ENCODE data around the gene L2HGDH. TPM values are rescaled to one million over a fixed set of nuclear protein-coding genes. Genes with fewer than 3 reads are reported as not detected.
A peak's percentile ranks its signal among the peaks of the same experiment; 100 is the strongest.

The L2HGDH gene
- total RNA-seq, 1 experiment from 2014 or later: 22.6 TPM

GRCh38 chr14:50260511-50260910 is 51.5 kb downstream of the L2HGDH start:
- Mint-ChIP-seq H3K27me3 (ENCODE audit: low read depth) (no peaks in the 10 kb centered on the region), H3K9me3 (no peaks in the 10 kb centered on the region), H3K27ac (no peak overlapping the region), H3K36me3 (ENCODE audit: insufficient read depth in 1 of 3, low read depth in 3 of 3) (peaks cover 0 to 26% (median 4%) of the 10 kb centered on the region in 3 experiments; a peak in 5 of 7 replicates), H3K4me3 (no peak overlapping the region), H3K4me1 (no peaks in the 10 kb centered on the region)
- no peak overlapping the region for H2BK120ac ChIP-seq (ENCODE audit: low read depth, low read length, poor library complexity, severe bottlenecking)
- H3K27me3 ChIP-seq (ENCODE audit: insufficient read depth, low read length): no peaks in the 10 kb centered on the region
- H3K4ac ChIP-seq (ENCODE audit: low read depth, low read length): no peak overlapping the region
- H3K18ac ChIP-seq (ENCODE audit: insufficient read length, low read depth, low read length): no peak overlapping the region
- no peak overlapping the region for H3K56ac ChIP-seq (ENCODE audit: insufficient read length, low read depth, low read length)
- H2BK15ac ChIP-seq (ENCODE audit: low read depth, low read length): no peak overlapping the region
- no peak overlapping the region for H3K27ac ChIP-seq (ENCODE audit: insufficient read length, low read depth, low read length)
- H2BK12ac ChIP-seq (ENCODE audit: insufficient read length, low read depth, low read length): no peak overlapping the region
- DNase-seq: no peak
- no peak overlapping the region for H4K5ac ChIP-seq (ENCODE audit: insufficient read length, low read depth, low read length)
- H3K23ac ChIP-seq (ENCODE audit: insufficient read length, low read depth, low read length): no peak overlapping the region
- no peak overlapping the region for H3K4me2 ChIP-seq (ENCODE audit: insufficient read depth, insufficient read length, low read length)
- H4K91ac ChIP-seq (ENCODE audit: insufficient read length, low read depth, low read length): no peak overlapping the region
- H2AFZ ChIP-seq (ENCODE audit: low read length): no peak overlapping the region
- H2BK20ac ChIP-seq (ENCODE audit: low read depth, low read length, poor library complexity, severe bottlenecking): no peak overlapping the region
- no peaks in the 10 kb centered on the region for H4K20me1 ChIP-seq (ENCODE audit: control insufficient read depth, insufficient read depth, insufficient read length)
- H2AK5ac ChIP-seq (ENCODE audit: insufficient read length, low read length): no peak overlapping the region
- H3K79me2 ChIP-seq (ENCODE audit: insufficient read depth, low read length): no peaks in the 10 kb centered on the region
- no peaks in the 10 kb centered on the region for H3K4me1 ChIP-seq (ENCODE audit: insufficient read depth, low read length)
- no peak overlapping the region for H4K8ac ChIP-seq (replicated peaks; ENCODE audit: insufficient read length, low read depth, low read length)
- H3K23me2 ChIP-seq (ENCODE audit: insufficient read length, low read depth, low read length, poor library complexity, severe bottlenecking): no peaks in the 10 kb centered on the region
- H3T11ph ChIP-seq (ENCODE audit: low read length): no peak overlapping the region
- TF ChIP-seq CTCF (conservative IDR thresholded peaks at IDR 0.05): peak; percentile 57
- H3K9ac ChIP-seq (ENCODE audit: extremely low read depth, insufficient read length, low read length): no peak overlapping the region
- H3K9me3 ChIP-seq (ENCODE audit: control insufficient read depth, low read depth, low read length): no peaks in the 10 kb centered on the region
- H2BK5ac ChIP-seq (ENCODE audit: insufficient read length, low read length): no peak overlapping the region
- H3K79me1 ChIP-seq (ENCODE audit: insufficient read depth, low read depth, low read length, poor library complexity, severe bottlenecking): no peaks in the 10 kb centered on the region
- no CpG with 5 or more reads among the region's 3 CpGs for WGBS (ENCODE audit: extremely low coverage, insufficient read length, low lambda C conversion rate)
- H3K14ac ChIP-seq (ENCODE audit: insufficient read depth, low read length): no peak overlapping the region

Data from H9 (cell line).